HG03196 (cell line): ENCODE data around the gene ARHGAP15.
"Not testable (repeated sequence)": the region's sequence is repeated elsewhere in the genome, so short reads cannot be mapped to it uniquely, and the experiment has no call there.

Experiments used
- ATAC-seq: cut with Tn5 transposase; IDR thresholded peaks from one replicate; pipeline ENCODE4 v1.9.1; 2021; ENCODE audit not compliant: unreplicated experiment

Gene ARHGAP15

DNA sequence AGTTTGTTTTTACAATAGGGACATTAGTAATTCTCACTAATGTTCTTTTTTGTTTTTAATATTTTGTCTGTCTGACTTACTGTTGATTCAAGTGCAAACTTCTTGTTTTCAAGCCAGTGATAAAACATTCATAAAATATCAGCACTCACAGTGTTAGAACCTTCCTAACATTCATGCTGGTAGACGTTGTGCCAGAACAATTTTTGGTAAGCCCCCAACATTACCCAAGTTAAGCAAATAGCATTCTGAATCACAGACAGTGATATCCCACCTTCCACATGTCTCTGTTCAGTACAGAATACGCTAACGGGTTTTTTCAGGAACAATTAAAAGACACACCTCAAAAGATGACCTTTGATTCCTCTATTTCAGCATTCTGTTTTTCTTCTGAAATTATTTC lies 390.3 kb downstream of the ARHGAP15 start:
- no peak for ATAC-seq

DNA sequence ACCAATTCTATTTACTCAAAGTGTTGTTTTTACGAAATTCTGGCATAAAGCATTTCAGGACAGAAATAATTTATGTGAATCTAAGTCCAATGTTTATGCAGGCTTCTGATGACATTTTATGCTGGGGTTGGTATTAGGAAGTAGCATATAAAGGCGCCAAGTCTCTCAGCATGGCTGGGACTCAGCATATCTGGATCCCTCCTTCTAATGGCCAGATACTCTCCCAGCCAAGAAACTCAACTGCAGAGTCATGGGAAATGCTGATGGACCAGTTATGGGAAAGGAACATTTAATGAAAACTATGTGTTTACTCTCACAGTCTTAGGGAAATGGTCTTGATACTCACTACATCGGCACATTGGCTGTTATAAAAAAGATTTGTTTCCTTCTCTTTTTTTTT lies 392.2 kb downstream of the ARHGAP15 start:
- ATAC-seq = no peak

DNA sequence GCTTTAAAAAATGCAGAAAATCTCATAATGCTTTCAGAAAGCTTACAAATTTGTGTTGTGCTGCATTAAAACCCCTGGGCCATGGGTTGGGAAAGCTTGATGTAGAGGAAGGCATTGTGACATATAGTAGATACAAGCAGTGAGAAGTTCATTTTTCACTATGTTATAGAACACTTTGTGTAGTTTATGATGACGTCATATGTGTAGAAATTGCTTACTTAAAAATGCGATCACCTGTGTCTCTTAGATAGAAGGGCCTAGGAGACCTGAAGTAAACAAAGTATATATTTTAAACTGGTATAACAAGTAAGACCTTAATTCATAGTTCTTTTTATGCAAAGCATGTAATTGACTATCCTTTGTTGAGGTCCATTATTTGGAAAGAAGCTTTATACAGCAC lies 393.5 kb downstream of the ARHGAP15 start:
- no peak for ATAC-seq

DNA sequence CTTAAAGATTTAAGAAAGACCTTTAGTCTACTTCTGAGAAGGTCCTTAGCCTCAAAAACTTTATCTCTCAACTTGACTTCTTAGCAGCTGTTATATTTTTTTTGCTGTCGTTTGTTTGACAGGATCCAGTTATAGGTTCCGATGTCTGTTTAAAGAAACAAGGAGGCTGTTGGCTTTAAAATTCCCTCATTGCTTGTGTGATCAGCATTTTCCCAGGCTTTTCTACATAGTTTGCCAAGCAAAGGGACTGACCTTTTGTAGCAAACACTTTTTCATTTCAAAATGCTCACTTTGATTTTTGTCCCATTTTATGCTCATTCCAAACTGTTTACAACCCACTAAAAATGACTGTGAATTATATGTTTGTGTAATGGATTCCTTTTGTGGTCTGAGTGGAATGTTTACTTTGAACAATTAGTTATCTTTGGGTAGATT lies 394.9 kb downstream of the ARHGAP15 start:
- ATAC-seq = no peak

DNA sequence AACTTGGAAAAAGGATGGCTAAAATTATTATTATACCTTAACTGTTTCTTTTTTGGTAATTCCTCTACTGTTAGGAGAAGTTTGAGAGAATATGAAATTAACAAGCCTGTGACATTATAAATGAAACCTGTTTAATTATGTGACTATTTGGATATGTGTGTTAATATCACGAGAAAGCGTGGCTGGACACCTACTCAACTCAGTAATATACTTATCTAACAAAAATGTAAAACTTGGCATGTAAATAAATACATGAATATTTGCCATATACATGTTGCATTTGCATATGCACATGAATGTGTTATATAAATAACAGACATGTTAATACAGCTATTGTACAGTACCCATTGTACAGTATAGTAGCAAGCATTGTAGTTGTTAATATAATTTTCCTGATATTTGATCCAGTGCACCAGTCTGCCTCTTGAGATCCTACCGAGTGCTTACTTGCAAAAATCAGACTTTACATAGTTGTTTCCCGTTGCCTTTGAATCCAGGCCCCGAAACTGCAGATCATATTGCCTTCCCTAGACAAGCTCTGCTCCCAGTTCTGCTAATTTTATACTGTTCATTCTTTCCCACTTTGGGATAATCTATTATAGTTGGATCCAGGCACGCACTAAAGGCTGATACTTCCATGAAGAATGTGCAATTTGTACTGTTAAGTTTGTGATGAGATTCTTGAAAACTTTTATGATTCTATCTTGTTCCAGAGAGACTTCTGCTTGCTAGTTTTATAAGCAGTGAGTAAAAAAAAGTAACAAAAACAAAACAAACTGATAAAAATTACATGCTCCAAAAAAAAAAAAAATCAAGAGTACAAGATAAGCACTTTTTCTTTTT lies 395.6 kb downstream of the ARHGAP15 start:
- ATAC-seq = no peak

DNA sequence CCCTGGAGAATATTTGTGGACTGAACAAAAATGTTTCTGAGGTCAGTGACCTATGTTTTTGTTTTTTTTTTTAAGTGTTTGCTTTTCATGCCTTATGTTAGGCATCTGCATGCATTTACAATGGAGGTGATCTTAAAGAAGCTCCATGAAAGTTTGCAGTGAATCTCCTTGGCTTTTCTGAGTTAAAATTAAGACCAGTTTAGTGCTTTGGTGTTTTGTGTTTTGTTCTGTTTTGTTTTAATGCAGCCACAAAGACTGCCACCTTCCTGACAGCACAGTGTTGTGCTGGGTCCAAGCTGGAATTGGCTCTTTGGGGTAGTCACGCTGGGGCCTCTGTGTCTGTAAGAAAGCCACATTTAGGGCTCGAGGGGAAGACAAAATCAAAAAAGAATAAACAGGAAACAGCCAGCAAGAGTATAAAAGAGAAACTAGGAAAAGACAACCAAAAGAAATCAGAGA lies 396.2 kb downstream of the ARHGAP15 start:
- ATAC-seq = no peak

DNA sequence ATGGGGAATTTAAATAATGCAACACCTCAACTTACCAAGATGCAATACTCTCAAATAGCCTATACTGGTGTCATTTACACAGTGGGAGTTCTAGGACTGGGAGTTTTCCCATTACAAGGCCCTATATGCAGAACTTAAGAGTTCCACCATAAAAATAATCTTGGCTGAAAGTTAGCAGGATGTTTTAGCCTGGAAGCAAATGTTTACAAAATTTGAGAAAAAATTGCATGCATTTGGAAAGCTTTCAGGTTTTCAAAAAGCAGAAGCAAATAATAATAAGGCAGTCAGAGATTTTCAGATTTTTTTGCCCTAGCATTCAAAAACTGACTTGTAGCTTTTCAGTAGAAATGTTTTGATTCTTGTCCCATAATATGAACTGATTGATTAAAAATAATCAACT lies 397.3 kb downstream of the ARHGAP15 start:
- no peak for ATAC-seq

DNA sequence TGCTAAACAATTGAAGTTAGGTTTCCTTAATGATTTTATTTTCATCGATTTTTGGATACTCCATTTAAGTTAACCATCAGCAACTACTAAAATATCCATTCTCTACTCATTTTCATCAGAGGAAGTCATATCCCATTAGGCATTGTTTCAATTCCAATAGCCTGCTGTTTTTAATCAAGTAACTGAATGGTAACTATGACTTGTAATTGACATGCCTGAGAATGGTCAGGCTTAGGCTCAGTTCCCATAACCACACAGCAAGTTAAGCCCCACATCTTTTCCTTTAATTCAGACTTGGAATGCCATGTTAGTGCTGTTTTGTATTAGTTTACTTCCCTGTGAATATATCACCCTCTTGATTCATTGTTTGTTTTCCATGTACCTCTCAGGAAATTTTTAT lies 398.8 kb downstream of the ARHGAP15 start:
- ATAC-seq = no peak

DNA sequence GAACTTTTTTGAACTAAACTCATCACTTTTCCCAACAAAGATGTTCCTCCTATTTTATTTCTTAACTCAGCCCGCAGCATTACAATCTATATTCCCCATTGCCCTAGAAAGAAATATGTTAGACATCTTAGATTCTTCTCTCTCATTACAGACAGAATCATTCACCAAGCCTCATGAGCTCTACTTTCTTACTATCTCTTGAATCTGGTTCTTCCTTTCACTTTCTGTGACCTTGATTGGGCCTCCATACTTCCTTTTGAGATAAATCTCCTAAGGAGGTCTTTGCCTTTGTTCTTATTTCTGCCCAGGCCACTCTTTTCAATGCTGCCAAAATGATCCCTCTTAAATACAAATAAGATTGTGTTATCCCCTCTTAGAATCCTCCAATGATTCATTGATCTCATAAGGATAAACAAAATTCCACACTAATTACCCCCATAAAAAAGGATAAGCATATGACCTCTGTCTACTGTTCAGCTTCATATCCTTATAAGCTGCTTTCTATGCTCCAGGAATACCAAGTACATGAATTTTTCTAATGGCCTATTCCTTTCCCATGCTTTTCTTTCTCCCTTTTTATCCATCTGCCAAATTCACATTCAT lies 400.0 kb downstream of the ARHGAP15 start:
- no peak for ATAC-seq

DNA sequence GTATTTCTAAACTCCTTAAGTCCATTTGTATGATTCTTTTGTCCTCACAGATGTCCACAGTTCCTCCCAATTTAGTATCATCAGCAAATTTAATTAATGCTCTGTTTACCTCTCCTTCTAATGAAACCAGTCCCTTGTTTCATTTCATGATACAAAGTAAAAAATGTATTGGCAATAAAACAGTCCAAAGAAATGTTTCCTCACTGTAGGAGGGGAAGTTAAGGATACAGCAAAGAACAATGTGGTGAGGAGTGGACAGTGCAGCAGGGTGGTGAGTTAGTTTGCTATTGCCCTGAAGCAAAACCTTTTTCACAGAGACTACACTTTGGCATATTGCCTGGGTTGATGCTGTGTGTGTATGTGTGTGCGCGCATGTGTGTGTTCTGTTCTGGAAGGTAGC lies 401.5 kb downstream of the ARHGAP15 start:
- ATAC-seq = no peak

DNA sequence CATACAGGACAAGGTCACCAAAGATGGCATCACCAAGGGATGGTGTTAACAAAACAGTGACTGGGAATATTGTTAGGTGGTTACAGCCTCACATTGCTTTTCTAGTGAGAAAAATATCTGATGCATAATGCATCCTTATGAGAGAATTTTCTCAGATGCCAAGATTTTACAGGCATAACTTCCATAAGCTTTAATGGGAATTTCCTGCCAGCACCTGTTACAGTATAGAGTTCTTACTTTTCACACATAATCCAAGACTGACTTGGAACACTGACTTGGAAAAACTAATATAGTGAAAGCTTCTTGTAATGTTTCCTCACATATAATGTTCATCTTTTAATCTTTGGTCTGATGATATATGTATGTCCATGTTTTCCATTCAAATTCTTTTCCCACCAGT lies 402.8 kb downstream of the ARHGAP15 start:
- no peak for ATAC-seq

DNA sequence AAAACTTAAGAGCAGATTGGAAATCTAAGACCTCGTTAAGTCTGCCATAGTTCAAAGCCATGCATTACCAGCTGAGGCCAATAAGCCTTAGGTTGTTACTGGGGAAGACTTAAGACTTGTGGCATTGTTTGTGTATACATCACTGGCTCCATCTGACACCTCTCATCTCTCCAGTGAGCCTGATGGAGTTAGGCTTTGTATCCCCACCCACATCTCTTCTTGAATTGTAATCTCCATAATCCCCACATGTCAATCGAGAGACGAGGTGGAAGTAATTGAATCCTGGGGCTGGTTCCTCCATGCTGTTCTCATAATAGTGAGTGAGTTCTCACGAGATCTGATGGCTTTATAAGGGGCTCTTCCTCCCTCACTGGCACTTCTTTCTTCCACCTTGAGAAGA lies 404.6 kb downstream of the ARHGAP15 start:
- ATAC-seq = no peak

DNA sequence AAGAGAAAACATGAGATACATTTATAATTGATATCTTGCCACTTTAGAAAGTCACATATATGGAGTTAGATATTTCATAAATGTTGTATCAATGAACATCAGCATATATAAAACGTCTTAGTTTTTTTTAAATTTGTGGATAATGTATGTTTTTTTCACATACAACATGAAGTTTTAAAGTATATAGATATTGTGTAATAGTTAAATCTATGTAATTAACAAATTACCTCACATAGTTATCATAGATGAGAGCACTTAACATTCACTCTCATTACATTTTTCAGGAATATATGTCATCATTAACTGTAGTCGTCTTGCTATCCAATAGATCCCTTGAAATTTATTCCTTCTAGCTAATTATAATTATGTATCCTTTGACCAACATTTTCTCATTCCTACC lies 406.6 kb downstream of the ARHGAP15 start:
- no peak for ATAC-seq

DNA sequence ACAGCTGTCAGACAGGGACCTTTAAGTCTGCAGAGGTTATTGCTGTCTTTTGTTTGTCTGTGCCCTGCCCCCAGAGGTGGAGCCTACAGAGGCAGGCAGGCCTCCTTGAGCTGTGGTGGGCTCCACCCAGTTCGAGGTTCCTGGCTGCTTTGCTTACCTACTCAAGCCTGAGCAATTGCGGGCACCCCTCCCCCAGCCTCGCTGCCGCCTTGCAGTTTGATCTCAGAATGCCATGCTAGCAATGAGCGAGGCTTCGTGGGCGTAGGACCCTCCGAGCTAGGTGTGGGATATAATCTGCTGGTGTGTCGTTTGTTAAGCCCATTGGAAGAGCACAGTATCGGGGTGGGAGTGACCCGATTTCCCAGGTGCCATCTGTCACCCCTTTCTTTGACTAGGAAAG lies 412.7 kb downstream of the ARHGAP15 start:
- ATAC-seq = not testable (repeated sequence)

DNA sequence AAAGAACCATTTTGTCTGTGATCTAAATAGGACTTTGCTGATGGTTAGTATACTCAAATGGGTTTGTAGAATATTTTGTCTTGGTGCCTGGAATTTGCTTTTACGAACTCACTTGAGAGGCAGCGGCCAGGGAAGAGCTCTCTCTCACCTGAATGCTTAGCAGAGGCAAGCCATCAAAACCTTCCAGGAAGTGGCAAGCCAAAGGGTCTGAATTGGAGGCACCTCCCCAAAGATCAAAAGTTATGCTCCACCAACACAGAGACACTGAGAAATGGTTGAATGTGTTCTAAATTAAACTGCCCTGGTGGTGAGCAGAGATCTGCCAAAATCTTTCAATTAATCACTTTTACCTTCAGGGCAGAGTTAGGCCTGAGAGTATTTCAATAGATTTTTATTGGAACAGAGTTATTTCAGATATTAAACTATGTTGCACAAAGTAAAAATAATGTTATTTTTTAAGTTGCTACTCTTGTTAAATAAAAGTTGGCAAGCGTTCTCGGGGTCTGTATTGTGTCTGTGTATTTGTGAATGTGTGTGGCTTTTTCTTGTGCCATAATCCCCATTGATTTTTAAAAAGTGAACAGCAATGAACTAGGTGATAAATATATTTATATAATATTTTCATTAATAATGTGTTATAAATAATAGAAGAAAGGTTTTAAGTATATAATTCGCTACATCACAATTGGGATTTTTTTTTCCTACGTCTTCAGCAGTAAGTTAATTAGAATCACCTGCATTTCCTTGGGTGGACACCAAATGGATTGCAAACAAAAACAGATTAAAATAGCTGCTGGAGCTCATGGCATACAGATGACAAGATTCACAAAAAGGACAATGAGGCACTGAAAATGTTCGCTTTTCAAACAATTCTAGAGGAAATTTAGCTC lies 416.1 kb downstream of the ARHGAP15 start:
- no peak for ATAC-seq

DNA sequence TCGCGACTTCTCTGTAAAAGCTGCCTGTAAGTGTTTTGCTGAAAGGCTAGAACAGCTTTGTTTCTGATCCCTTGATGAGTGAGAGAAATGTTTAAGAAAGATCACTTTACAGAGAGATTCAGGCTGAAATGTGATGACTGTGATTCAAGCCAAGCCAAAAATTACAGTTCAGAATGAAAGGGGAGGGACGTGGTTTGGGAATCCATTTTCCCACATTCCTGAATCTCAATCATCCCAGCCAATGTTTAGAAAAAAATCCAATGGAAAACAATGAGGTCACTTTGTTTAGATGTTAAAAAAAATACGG lies 416.7 kb downstream of the ARHGAP15 start:
- ATAC-seq = no peak

DNA sequence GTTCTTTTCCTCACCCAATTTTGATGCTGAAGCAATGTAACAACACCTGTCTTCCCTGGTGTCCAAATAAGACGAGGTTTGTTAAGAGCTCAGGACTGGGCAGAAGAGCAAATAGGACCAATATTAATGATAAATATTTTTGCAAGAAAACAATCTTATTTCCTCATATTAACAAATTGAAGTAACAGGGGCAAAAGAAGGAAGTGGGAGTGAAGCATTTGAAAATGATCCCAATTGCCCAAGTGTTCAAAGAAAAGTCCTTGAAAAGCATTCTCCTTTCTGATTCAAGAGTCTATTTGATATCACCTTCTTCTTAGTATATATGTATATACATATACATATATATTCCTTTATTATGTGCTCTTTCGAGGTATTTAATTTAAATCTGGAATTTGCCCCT lies 418.8 kb downstream of the ARHGAP15 start:
- no peak for ATAC-seq

DNA sequence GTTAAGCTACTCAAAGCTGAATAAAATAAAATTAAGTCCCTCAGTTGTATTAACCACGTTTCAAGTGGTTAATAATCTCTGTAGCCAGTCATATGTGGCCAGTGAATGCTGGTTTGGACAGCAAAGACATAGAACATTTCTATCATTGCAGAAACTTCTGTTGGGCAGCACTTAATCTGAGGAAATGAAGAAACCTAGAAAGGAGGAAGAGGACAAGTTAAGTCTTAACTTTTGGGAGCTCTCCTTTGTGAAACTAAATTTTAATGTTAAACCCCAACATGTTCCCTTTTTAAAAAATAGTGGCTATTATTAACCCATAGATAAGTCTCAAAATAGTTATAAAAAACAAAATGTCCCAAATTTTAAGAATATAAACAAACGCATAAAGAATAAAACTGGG lies 421.3 kb downstream of the ARHGAP15 start:
- ATAC-seq = no peak

DNA sequence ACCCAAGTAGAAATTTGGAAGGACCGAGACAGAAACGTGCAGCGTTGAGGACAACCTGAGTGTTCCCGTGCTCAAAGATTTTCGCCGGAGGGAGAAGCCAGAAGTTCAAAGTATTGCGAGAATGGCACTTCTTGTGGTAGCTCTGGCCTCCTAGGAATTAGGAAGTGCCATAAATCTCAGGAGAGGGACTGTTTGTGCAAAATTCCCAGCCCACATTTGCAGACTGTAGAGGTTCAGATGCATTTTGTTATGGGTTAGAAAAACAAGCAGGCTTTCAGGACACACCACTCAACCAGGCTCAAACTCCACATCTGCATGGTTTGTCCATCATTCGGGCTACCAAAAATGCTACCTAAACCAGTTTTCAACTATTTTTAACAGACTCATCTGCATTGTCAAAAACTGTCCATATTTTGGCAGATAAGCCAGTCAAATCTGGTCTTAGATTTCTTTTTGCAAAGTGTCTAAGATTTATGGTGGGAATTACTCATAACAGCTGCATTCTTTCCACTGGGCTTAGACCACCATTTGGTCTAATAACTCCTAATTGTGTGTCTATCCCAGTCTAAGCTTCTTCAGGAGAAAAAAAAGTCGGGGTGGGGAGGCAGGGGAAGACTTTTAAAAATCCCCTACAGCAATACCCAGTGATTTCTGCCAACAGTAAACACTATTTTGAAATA lies 422.9 kb downstream of the ARHGAP15 start:
- ATAC-seq = no peak

DNA sequence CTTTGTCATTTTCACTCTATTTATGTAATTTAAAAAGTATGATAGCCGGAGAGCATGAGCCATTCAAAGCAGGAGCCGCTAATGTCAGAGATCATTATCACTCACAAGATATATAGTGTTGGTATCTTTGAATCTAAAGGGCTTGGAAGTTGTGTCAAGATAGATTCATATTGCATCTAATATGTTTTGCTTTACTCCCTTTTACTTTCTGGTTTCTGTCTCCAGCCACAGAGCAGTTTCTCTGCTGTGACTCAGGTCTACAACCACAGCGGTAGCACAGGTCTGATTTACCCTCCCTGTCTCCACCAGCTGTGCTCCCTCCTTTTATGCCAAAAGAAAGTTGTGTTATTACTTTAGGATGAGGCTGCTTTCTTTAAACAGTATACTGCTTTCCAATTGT lies 424.0 kb downstream of the ARHGAP15 start:
- ATAC-seq = no peak

DNA sequence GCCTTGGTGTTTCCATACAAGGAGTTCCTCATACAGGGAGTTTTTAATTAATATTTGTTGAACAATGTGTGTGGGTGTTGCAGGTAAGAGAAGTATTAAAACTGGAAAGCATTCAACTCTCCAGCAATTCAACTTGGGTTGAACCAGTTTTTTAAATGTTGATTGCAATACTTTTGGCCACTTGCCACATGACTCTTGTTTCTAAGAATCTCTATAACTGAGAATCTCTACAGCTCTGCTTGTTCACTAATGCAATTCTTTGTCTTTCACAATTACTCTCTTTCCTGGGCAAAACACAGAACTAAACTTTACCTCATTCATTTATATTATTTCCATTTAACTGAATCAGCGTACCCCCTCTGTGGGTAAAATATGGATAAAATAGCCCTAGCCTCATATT lies 429.4 kb downstream of the ARHGAP15 start:
- no peak for ATAC-seq
